HG03280 (cell line): ENCODE data around the gene S100A2.
"Not testable (repeated sequence)": the region's sequence is repeated elsewhere in the genome, so short reads cannot be mapped to it uniquely, and the experiment has no call there.

ENCODE experiments used
- ATAC-seq: cut with Tn5 transposase; IDR thresholded peaks from one replicate; pipeline ENCODE4 v1.9.1; 2021; ENCODE audit warnings: mild to moderate bottlenecking, moderate library complexity; ENCODE audit not compliant: unreplicated experiment

S100A2 gene

GRCh38 chr1:153592748-153593147 is 27.1 kb upstream of the S100A2 start:
- no peak for ATAC-seq

GRCh38 chr1:153588482-153588881 is 22.8 kb upstream of the S100A2 start:
- no peak for ATAC-seq

GRCh38 chr1:153588033-153588432 is 22.4 kb upstream of the S100A2 start:
- ATAC-seq = not testable (repeated sequence)

GRCh38 chr1:153587314-153587713 is 21.7 kb upstream of the S100A2 start:
- ATAC-seq = no peak

- no peak for ATAC-seq
These were observed 20.7 kb upstream of the S100A2 start for GRCh38 chr1:153586347-153586746.

GRCh38 chr1:153585006-153585405 is 19.4 kb upstream of the S100A2 start:
- no peak for ATAC-seq

GRCh38 chr1:153583976-153584375 is 18.3 kb upstream of the S100A2 start:
- ATAC-seq = no peak

- not testable (repeated sequence) for ATAC-seq
These were observed 17.9 kb upstream of the S100A2 start for GRCh38 chr1:153583514-153583913.

GRCh38 chr1:153582836-153583235 is 17.2 kb upstream of the S100A2 start:
- ATAC-seq = not testable (repeated sequence)

GRCh38 chr1:153578936-153579335 is 13.3 kb upstream of the S100A2 start:
- ATAC-seq = no peak

- ATAC-seq = no peak
These were observed 12.8 kb upstream of the S100A2 start for GRCh38 chr1:153578490-153578889.

- no peak for ATAC-seq
These were observed 12.0 kb upstream of the S100A2 start for GRCh38 chr1:153577624-153578051.

- no peak for ATAC-seq
These were observed 11.5 kb upstream of the S100A2 start for GRCh38 chr1:153577138-153577537.

GRCh38 chr1:153575497-153575896 is 9.9 kb upstream of the S100A2 start:
- ATAC-seq = not testable (repeated sequence)

- ATAC-seq = not testable (repeated sequence)
These were observed 9.4 kb upstream of the S100A2 start for GRCh38 chr1:153575081-153575491.

GRCh38 chr1:153573351-153573750 is 7.7 kb upstream of the S100A2 start:
- ATAC-seq = no peak

- ATAC-seq = no peak
These were observed 6.9 kb upstream of the S100A2 start for GRCh38 chr1:153572569-153573015.

- ATAC-seq = no peak
These were observed 6.1 kb upstream of the S100A2 start for GRCh38 chr1:153571706-153572105.

- no peak for ATAC-seq
These were observed 5.2 kb upstream of the S100A2 start for GRCh38 chr1:153570874-153571273.

- no peak for ATAC-seq
These were observed 3.8 kb upstream of the S100A2 start for GRCh38 chr1:153569465-153569864.

- ATAC-seq = no peak
These were observed 2.9 kb upstream of the S100A2 start for GRCh38 chr1:153568367-153569099.

- no peak for ATAC-seq
These were observed 2.1 kb upstream of the S100A2 start for GRCh38 chr1:153567621-153568366.
